ENCODE data around the gene CENPE.

Gene CENPE

DNA sequence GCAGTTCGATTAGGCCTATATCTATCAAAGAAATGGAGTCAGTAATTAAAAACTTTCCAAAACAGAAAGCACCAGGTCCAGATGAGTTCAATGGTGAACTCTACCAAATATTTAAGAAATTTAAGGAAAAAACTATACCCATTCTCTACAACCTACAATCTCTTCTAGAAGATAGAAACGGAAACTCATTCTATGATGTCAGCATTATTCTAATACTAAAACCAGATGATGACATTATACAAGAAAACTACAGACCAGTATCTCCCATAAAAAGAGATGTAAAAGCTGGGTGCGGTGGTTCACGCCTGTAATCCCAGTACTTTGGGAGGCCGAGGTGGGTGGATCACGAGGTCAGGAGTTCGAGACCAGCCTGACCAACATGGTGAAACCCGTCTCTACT lies 69.0 kb downstream of the CENPE start:
- DNase-seq = no peak

DNA sequence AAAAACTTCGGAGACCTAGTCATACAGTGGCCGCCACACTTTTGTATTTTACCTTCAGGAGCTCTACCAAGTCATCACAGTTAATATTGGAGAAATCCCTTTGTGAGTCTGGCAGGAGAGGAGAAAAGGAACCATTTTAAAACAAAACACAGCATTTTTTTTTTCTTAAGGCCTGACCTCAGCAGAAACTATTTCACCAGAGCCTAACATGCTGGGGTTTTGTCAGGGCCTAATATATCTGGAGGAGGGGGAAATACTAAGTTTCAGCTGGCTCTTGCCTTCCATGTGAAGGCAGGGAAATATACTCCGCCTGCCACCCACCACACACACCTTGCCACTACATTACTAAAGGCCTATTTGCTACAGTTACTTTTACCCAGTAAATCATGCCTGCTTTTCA lies 72.0 kb downstream of the CENPE start:
- DNase-seq = no peak

DNA sequence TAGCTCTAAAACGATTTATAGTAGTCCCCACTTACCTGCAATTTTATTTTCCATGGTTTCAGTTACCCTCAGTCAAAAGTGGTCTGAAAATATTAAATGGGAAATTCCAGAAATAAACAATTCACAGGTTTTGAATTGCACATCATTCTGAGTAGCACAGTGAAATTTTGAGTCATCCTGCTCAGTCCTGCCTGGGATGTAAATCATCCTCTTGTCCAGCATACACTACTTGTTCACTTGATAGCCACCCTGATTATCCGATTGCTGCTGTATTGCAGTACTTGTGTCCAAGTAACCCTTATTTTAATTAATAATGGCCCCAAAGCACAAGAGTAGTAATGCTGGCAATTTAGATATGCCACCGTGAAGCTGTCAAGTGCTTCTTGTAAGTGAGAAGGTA lies 75.0 kb downstream of the CENPE start:
- no peak for DNase-seq

DNA sequence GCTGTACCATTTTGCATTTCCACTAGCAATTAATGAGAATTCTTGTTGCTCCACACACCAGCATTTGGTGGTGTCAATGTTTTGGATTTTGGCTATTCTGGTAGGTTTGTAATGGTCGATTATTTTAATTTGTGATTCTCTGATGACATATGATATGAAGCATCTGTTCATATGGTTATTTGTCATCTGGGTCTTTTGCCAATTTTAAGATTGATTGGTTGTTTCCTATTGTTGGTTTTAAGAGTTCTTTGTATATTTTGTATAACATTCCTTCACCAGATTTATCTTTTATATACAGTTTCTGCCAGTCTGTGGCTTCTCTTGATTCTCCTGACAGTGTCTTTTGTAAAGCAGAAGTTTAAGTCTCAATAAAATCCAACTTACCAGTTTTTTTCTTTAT lies 80.0 kb downstream of the CENPE start:
- DNase-seq = no peak

DNA sequence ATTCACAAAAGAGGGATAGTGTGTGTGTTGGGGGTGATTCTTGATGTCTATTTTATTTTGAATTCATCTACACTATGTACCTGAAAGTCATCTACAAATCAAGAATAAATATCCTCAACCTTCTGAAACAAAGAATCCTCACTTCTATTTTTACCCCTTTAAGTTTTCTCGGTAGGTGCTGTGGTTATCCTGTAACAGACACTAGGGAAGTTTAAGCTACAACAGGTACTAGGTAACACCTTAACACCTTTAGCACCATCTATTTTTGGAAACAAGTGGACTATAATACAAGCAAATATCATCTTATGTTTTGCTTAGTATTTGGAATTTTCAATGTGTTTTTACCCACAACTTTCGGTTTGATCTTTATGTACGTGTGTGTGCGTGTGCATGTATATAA lies 86.5 kb downstream of the CENPE start:
- DNase-seq = no peak

DNA sequence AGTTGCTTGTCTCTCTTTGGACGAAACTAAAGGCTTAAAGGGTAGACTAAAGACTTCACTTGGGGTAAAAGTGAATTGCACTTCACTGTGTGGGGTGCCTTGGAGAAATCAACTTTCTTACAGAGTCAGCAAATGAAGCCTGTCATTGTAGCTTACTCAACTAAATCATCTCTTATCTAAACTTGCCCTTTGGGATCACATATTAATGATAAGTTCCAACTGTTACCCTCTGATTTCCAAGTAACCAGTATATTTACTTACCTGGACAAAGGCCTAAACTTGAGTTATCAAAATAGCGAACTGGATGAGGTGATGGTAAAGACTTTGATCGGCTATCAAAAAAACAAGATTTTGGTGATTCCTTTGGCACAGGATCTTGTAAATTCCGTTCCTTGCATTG lies 89.6 kb downstream of the CENPE start:
- DNase-seq = no peak

DNA sequence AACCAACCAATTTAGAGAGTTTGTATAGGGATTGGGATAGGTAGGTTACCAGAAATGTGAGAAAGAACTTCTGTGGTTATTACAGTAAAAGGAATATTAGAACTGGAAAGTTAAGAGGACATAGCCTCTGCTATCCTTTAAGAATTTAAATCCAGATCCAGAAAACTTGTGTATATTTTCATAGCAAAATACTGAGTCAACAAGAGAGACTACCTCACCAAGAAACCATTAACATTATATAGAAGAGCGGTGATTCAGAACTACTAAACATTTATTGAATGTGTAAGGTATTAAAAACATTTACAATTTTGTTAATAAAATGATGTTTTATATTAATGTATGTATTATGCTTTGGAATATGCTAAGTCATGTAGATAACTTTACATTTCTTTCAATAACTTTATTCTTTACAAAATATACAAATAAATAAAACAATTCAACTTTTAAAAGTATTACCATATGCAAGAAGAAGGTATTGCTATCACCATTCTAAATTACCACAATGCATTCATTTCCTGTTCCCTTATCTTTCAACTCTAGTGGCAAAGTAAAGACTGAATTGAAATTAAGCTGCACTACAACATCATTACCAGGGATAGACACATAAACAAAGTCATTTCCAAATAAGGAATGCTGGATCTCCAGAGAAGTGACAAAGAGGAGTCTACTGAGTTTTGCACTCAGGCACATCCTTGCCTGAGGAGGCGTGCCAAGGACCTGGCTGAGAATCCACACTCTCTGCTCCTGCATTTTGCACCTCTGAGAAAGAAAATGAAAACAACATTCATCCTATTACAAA lies 92.4 kb downstream of the CENPE start:
- DNase-seq = no peak

DNA sequence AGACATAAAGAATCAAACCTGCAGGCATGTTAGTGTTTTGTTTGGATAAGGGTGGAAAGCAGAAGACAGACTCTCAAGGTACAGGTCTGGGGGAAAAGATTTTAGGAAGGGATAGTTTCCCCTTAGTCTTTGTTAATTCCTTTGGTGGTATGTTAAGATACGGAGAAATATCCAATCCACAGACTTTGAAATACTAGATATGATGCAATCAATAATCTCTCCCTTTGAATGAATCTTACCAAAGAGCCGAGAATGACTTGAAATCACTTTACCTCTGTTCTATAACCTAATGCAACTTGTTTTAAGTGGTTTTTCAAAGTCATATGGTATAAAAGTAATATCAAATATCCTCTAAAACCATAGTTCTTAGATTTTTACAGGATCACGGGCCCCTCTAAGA lies 93.3 kb downstream of the CENPE start:
- no peak for DNase-seq

DNA sequence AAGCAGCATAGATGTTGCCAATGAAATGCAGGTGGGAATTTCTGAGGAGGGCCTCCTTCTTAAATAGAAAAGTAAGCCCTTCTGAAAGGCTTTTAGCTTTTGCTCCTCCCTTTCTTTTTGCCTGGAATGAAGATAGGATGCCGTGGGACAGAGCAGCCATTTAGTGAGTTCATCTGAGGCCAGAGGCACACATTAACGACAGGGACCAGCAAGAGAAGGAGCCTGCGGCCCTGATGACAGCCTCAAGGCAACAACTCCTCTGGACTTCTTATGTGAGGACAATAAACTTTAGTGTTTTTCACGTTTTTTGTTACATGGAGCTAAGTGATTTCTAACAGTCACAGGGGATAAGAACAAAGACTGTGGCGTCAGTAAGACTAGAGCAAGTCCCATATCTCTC lies 97.5 kb downstream of the CENPE start:
- no peak for DNase-seq

DNA sequence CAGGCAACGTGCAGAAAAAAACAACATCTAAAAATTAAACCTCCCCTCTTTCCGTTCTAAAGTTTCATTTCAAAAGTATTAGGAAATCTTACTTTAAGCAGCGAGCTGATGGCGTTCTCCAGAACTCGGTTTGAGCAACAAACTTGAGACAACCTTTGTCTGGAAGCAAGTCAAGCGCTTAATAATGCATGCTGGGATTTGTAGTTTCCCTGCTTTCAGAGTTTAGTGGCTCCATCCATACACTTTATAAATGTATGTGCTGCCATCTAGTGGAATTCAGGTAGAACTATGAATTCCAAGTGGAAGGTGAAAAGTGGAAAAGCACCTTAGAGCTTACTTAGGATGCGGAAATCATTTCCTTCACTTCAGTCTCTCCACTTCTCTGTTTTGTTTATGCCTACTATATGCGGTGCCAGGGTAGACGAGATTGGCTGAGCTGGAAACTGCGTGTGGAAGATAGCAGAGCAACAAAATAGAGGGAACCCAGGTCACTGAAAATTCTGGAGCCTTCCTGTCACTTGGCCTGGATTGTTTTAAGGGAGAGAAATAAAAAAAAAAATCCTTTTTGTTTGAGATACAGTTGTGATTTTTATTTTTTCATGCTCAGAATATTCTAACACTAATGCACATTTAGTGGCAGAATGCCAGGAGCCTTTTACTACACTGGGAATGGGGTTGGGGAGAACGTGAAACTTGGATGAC lies 98.3 kb downstream of the CENPE start, which contains the start of gene BDH2:
TSS of gene BDH2 (minus strand) at position 144 of the 702 bp plus-strand sequence. CDS start 3,580 bp downstream, outside the sequence.
- peak; percentile 62 to 86 for DNase-seq

DNA sequence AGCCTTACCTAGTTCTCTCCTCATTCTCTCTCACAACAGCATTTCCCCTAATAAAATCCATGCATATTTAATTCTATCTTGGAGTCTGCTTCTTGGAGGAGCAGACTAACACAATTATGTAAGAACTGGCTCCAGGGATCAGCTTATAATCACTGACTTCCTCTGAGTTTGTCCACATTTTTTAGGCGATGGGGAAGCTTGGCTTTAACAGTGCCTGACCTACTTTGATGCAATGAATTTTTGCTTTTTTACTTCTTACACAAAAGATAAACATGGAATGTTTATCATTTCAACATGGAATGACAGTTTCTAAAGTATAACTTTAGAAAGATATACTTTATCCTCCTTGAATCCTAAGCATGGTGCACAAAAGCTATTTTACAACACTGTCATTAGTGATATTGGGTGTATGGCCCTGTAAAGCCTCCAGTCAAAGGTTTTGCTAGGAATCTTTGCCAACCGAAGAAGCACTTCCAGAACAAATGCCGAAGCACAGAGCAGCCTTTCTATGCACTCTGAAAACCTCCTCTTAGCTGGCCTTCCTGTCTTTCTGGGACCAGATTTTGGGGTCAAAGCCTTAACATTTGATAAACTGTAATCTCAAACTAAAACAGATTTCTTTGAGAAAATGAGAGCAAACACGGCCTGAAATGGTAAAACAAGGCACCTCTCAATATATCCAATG lies 99.2 kb downstream of the CENPE start:
- no peak for DNase-seq

DNA sequence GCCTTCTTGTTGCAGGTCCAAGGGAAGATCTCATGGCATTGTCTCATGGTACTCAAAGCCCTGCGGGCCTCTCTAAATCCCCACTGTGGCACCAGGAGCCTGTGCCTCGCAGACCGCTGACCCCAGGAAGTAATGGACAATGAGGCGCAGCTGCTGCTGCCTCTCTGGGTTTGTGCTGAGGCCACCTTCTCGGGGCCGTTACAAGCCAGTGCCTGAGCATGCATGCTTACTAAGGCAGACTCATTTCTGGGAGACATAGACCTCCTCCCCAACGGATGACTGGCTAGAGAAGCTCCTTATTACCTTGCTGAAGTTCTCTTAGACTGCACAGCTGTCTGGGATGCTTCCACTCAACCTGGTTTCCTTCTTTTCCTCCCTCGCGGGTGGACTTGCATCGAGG lies 99.8 kb downstream of the CENPE start:
- DNase-seq = no peak

DNA sequence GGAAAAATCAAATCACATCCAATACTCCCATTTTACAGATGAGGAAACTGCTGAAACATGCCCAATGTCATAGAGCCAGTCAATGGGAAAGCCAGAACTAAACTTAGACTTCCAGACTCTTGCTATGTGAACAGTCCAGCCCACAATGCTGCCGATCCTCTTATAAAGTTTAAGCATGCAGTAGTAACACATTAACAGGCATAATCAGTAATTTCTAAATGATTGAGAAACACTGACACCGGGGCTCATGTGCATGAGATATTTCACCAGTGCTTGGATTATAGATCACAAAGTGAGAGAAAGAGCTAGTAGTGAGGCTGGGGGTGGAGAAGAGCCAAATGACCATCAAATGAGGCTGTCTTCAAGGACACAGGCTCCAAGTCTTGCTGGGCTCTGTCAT lies 101.0 kb downstream of the CENPE start:
- no peak for DNase-seq

DNA sequence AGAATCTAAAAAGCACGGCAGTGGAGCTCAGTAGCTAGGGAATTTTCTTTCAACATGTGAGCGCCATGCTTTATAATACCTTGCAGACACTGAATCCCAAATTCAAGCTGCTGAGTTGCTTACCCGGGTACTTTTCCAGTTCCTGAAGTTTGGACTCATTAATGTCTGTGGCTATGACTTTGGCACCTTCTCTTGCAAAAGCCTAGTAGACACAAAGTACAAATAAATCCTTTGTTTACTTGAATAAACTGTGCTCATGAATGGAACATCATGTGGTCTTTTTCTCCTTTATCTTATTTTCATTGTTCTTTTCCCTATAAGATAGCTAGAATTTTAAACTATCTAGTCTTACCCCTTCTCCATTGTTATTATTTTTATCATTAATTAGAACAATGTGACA lies 103.1 kb downstream of the CENPE start:
- no peak for DNase-seq

DNA sequence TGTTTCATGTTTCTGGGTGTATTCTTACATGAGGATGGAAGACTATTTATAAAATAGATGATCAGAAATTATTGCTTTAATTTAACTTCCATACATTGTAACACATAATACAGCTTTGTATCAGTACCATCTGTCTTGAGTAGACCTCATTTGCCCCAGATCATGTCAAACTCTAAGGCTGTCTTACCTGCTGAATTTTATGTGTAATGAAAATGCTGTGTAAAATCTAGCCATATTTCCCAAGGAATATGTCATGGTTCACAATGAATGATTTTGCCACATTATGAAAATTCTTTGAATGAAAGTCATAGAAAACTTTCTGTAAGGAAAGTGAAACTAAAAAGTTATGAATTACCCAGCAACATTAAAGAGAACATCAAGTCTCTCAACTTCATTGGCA lies 105.9 kb downstream of the CENPE start:
- no peak for DNase-seq

DNA sequence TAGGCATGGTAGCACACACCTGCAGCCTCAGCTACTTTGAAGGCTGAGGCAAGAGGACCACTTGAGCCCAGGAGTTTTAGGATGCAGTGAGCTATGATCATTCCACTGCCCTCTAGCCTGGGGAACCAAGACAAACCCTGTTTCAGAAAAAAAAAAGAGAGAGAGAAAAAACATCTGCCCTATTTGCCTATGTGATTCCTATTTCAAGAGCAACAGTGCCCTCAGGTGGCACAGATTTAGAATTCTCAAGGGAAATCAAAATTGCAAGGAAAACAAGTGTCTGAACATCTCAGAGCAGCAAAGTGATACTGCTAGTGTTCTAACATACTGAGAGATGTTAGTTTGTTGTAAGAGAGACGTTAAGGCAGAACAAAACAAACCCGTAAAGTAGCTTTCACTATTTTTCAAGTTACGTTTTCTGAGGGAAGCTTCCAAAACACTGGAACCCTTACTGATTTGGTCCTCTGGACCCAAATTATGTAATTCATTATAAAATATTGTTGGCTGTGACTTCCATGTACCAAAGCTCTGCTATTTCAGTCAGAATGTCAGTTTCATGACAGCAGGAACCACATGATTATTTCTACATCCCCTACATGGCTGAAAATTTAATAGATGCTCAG lies 106.4 kb downstream of the CENPE start:
- DNase-seq = peak; percentile 47 to 72

DNA sequence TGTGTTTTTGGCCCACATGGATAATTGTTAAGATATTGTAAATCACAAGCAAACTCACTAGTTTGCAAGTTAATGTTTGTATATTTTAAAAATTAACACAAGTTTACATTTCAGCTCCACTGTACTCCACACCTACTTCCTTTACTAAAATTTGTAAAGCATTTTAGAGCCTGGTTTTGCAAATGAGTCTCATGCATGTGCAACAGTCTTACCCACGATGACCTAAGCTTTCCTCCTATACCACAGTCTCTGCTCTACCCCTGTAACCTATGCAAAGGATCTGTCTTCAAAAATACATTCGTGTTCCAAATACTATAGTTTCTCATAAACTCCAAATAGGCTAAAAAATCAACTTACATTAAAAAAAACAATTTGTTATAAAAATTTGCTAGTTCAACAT lies 108.7 kb downstream of the CENPE start:
- no peak for DNase-seq

DNA sequence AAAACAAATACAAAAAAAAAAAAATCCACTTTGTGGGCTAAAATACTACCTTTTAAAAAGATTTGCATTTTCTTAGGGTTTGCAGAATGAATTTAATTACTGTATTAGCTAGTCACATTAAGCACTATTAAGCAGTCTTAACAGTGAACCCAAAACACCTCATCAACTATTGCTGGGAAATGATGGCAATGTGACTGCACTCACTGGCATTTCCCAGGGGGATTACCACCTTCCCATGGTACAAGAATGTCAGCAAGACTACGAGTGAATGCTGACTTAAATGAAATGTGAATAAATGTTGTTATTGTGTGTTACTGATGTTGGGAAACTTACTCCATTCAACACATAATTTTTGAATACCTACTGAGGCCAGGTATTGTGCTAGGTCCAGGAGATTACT lies 111.6 kb downstream of the CENPE start:
- DNase-seq = no peak

DNA sequence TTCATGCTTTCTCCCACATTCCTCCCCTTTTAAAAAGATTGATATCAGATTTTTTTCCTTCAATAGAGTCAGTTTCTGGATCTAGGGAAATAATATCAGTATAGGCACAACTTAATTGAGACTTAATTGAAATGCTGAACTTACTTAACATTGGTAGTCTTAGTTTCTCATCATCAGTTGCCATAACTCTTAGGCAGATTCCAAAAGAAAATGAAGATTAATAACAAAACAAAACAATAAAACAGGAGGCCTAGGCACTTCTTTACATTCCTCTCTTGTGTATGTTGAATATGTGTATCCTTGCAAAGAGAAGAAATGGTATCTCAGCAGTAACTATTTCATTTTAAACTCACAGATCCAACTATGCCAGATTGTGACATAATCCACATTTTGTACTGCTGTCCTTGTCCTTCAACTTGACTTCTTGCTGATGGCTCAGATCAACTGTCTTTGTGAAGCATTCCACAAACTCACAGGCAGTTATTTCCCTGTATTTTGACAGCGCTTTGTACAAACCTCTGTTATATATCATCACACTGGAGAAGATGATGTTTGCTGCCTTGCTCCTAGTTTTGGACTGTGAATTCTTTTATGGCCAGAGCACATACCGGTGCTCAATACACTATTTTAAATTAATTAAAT lies 112.5 kb downstream of the CENPE start:
- DNase-seq = no peak

DNA sequence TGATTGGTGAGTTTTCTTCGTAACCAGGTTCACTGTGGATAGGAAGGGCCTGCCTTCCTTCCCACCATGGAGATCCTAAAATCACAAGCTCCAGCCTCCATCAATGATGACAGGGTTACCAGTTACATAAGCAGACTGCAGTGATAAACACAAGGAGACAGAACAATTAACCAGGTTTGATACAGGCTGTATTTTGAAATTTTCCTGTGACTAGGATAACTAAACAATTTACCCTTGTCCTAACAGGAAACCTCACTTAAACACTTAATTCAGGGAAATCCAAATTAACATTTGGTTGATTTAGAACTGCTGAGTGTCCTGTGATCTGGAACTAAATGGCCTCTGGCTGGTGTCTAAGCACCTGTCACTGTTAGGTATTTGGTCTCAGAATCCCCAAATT lies 118.5 kb downstream of the CENPE start:
- DNase-seq = no peak

DNA sequence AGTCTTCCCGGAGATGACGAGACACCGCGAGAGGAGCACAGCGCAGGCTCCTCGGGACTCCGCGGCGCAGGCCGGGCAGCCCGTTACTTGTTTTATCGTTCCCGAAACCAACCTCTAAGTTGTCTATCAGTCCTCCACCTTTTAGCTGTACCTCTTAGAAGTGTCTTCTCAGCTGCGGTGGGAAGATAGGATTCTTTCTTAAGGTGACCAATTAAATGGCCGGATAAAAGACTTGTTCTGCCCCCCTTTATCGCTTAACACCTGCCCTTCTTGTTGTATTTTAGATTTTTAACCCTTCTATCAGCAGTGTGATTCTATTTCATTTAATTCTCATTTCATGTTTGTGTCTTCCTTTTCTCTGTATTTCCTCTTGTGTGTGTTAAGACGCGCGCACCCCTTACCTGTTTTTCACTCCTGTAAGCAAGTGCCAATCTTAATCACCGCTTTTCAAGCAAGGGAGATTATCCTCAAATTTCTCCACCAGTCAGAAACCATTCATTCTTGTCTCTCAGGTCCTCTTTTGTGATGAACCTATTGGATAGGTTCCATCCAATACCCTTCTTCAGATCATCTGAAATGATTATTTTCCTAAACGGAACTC lies 121.3 kb downstream of the CENPE start, which contains the start of gene SLC9B2:
TSS of gene SLC9B2 (minus strand) at position 15 of the 601 bp plus-strand sequence. CDS start 9,211 bp downstream, outside the sequence.
- DNase-seq = peak in 1 of 2 donors; percentile 46

Measured in CD4-positive, alpha-beta T cell treated with Interleukin-1 beta for 1 hour (primary cell).